Endodermal cell (in vitro differentiated cells): ENCODE results near the gene FOXI1. TPM values are rescaled to one million over a fixed set of nuclear protein-coding genes. Genes with fewer than 3 reads are reported as not detected.

Source experiments
- DNase-seq: peaks from one replicate; pipeline ENCODE4 v3.0.0-alpha.2; 2017
- H3K27ac ChIP-seq: 2 replicates; pipeline ENCODE4 v1.5.1; 2013; ENCODE audit warnings: mild to moderate bottlenecking, low read depth, low read length, moderate library complexity
- H3K27me3 ChIP-seq: 2 replicates; pipeline ENCODE4 v1.6.1; 2013; ENCODE audit warnings: mild to moderate bottlenecking, low read length, moderate library complexity; ENCODE audit not compliant: insufficient read depth, control insufficient read depth, poor library complexity, severe bottlenecking
- H3K36me3 ChIP-seq: 2 replicates; pipeline ENCODE4 v1.7.0; 2013; ENCODE audit warnings: mild to moderate bottlenecking, low read length, moderate library complexity; ENCODE audit not compliant: control insufficient read depth, insufficient read depth
- H3K4me1 ChIP-seq: one replicate; pipeline ENCODE4 v1.7.0; 2013; ENCODE audit warnings: low read length; ENCODE audit not compliant: control insufficient read depth, insufficient read depth
- H3K4me3 ChIP-seq: 2 replicates; pipeline ENCODE4 v1.5.1; 2013; ENCODE audit warnings: mild to moderate bottlenecking, low read length, moderate library complexity
- H3K9ac ChIP-seq: 2 replicates; pipeline ENCODE4 v1.6.1; 2013; ENCODE audit warnings: mild to moderate bottlenecking, low read length, moderate library complexity; ENCODE audit not compliant: poor library complexity, severe bottlenecking; ENCODE audit errors: extremely low read depth
- H3K9me3 ChIP-seq: 2 replicates; pipeline ENCODE4 v1.6.1; 2013; ENCODE audit warnings: mild to moderate bottlenecking, low read length, moderate library complexity; ENCODE audit not compliant: control insufficient read depth
- H3K27ac Mint-ChIP-seq: 2 replicates; pipeline ENCODE4 v1.8.0; 2020; ENCODE audit warnings: mixed read lengths
- H3K27me3 Mint-ChIP-seq: 2 replicates; pipeline ENCODE4 v1.8.0; 2021; ENCODE audit warnings: mild to moderate bottlenecking, mixed read lengths; ENCODE audit not compliant: insufficient read depth
- H3K36me3 Mint-ChIP-seq: 2 replicates; pipeline ENCODE4 v1.8.0; 2020; ENCODE audit warnings: low read depth, mixed read lengths
- H3K4me1 Mint-ChIP-seq: 2 replicates; pipeline ENCODE4 v1.8.0; 2020; ENCODE audit warnings: mixed read lengths
- H3K4me3 Mint-ChIP-seq: 2 replicates; pipeline ENCODE4 v1.8.0; 2020; ENCODE audit warnings: mild to moderate bottlenecking, moderate library complexity, mixed read lengths
- H3K9me3 Mint-ChIP-seq: 2 replicates; pipeline ENCODE4 v1.8.0; 2020; ENCODE audit warnings: mild to moderate bottlenecking, mixed read lengths
- CTCF ChIP-seq: fragments of 200-600 bp; sonication (generic); conservative IDR thresholded peaks from 2 replicates; pipeline ENCODE4 v1.5.0; 2021; ENCODE audit warnings: antibody characterized with exemption, mild to moderate bottlenecking
- WGBS, 2 experiments: methylation state at CpG; one replicate each; pipeline versions ENCODE4 v1.1.5 to v1.1.7; 2013; ENCODE audit warnings: missing lambda C conversion rate in 2 of 2, mixed read lengths in 1 of 2; ENCODE audit not compliant: insufficient coverage in 1 of 2, insufficient read length in 1 of 2; 5-methylcytosine and 5-hydroxymethylcytosine counted together
- total RNA-seq, 2 donors: library from RNA; stranded (reverse); fragmentation: NEBNext Ultra II Directional in 1 of 2; extraction: Animal tissue kit (Norgen Biotek cat#: 25700) in 1 of 2; gene quantifications; 2 replicates in 1 of 2; 3 replicates in 1 of 2; pipeline ENCODE4 v1.2.1, GENCODE V29; 2021

FOXI1 gene
- total RNA-seq, 2 donors from 2014 or later = 0.44 to 3.5 TPM

GRCh38 chr5:170145462-170145861 is 39.8 kb downstream of the FOXI1 start:
- H3K4me3 ChIP-seq = no peak overlapping the region
- peak; percentile 31 for DNase-seq
- no peak overlapping the region for H3K4me3 Mint-ChIP-seq
- H3K9ac ChIP-seq = no peak overlapping the region
- H3K36me3 Mint-ChIP-seq = no peaks in the 10 kb centered on the region
- no peaks in the 10 kb centered on the region for H3K36me3 ChIP-seq
- TF ChIP-seq CTCF = no peak
- no peaks in the 10 kb centered on the region for H3K27me3 Mint-ChIP-seq
- 95 to 100% methylated on average over 2 to 4 of the region's 4 CpGs for WGBS, 2 experiments
- H3K27ac Mint-ChIP-seq = no peak overlapping the region
- H3K9me3 ChIP-seq = no peaks in the 10 kb centered on the region
- no peaks in the 10 kb centered on the region for H3K4me1 Mint-ChIP-seq
- no peak overlapping the region for H3K27ac ChIP-seq
- H3K9me3 Mint-ChIP-seq = no peaks in the 10 kb centered on the region
- H3K27me3 ChIP-seq = no peaks in the 10 kb centered on the region
- no peaks in the 10 kb centered on the region for H3K4me1 ChIP-seq

GRCh38 chr5:170147051-170147752 is 41.5 kb downstream of the FOXI1 start:
- H3K4me3 ChIP-seq = no peak overlapping the region
- peaks cover 11% of the 10 kb centered on the region for H3K4me1 Mint-ChIP-seq
- H3K27me3 Mint-ChIP-seq = no peaks in the 10 kb centered on the region
- no peak for TF ChIP-seq CTCF
- no peak overlapping the region for H3K9ac ChIP-seq
- 94% methylated on average over 9 to 12 of the region's 12 CpGs for WGBS, 2 experiments
- no peak overlapping the region for H3K27ac ChIP-seq
- H3K4me3 Mint-ChIP-seq = no peak overlapping the region
- no peaks in the 10 kb centered on the region for H3K27me3 ChIP-seq
- H3K27ac Mint-ChIP-seq = no peak overlapping the region
- peaks cover 8% of the 10 kb centered on the region for H3K4me1 ChIP-seq
- no peaks in the 10 kb centered on the region for H3K9me3 Mint-ChIP-seq
- H3K36me3 ChIP-seq = no peaks in the 10 kb centered on the region
- peak; percentile 26 for DNase-seq
- H3K9me3 ChIP-seq = no peaks in the 10 kb centered on the region
- H3K36me3 Mint-ChIP-seq = no peaks in the 10 kb centered on the region

- Histone ChIP-seq H3K9ac (no peak overlapping the region), H3K4me1 (peaks cover 8% of the 10 kb centered on the region), H3K27me3 (no peaks in the 10 kb centered on the region), H3K36me3 (no peaks in the 10 kb centered on the region), H3K4me3 (no peak overlapping the region), H3K27ac (no peak overlapping the region), H3K9me3 (no peaks in the 10 kb centered on the region)
- TF ChIP-seq CTCF = no peak
- H3K27ac Mint-ChIP-seq = no peak overlapping the region
- WGBS, 2 experiments = 94 to 96% methylated on average over 4 of the region's 4 CpGs
- H3K27me3 Mint-ChIP-seq = no peaks in the 10 kb centered on the region
- no peaks in the 10 kb centered on the region for H3K36me3 Mint-ChIP-seq
- H3K4me1 Mint-ChIP-seq = peaks cover 14% of the 10 kb centered on the region
- H3K9me3 Mint-ChIP-seq = no peaks in the 10 kb centered on the region
- H3K4me3 Mint-ChIP-seq = no peak overlapping the region
- DNase-seq = peak; percentile 2
Measured at GRCh38 chr5:170147753-170148264, 42.1 kb downstream of the FOXI1 start.
